GM23338 (cell line): Measurements from ENCODE around the gene USP31. TPM values are rescaled to one million over a fixed set of nuclear protein-coding genes. Genes with fewer than 3 reads are reported as not detected.

Source experiments
- ATAC-seq: fragments of 200-7000 bp; cut with Tn5 transposase; 3 replicates; pipeline ENCODE4 v1.9.1; 2020
- DNase-seq: peaks from one replicate; pipeline ENCODE4 v3.0.0-alpha.2; 2015; ENCODE audit warnings: low spot score
- H2AFZ ChIP-seq: fragments of 200-600 bp; sonication (generic); 2 replicates; pipeline ENCODE4 v1.8.0; 2016; ENCODE audit warnings: antibody characterized with exemption, mild to moderate bottlenecking, moderate library complexity
- H3F3A ChIP-seq: fragments of 200-600 bp; sonication (generic); replicated peaks from 2 replicates; pipeline ENCODE4 v1.8.0; 2017; ENCODE audit warnings: antibody characterized with exemption, mixed run types, low read depth
- H3K27ac ChIP-seq: fragments of 200-600 bp; sonication (generic); 2 replicates; pipeline ENCODE4 v1.6.1; 2016; ENCODE audit warnings: low read depth
- H3K27me3 ChIP-seq: fragments of 200-600 bp; sonication (generic); 2 replicates; pipeline ENCODE4 v1.8.0; 2016; ENCODE audit warnings: mild to moderate bottlenecking, mixed run types, moderate library complexity; ENCODE audit not compliant: insufficient read depth
- H3K36me3 ChIP-seq: fragments of 200-600 bp; sonication (generic); 2 replicates; pipeline ENCODE4 v1.8.0; 2016; ENCODE audit warnings: mild to moderate bottlenecking; ENCODE audit not compliant: insufficient read depth
- H3K4me1 ChIP-seq: fragments of 200-600 bp; sonication (generic); 2 replicates; pipeline ENCODE4 v1.8.0; 2016; ENCODE audit warnings: mild to moderate bottlenecking, moderate library complexity; ENCODE audit not compliant: insufficient read depth
- H3K4me2 ChIP-seq: fragments of 200-600 bp; sonication (generic); 2 replicates; pipeline ENCODE4 v1.7.1; 2017; ENCODE audit warnings: mixed run types
- H3K4me3 ChIP-seq: fragments of 200-600 bp; sonication (generic); 2 replicates; pipeline ENCODE4 v1.6.1; 2016; ENCODE audit warnings: mixed run types
- H3K79me2 ChIP-seq: fragments of 200-600 bp; sonication (generic); replicated peaks from 2 replicates; pipeline ENCODE4 v1.8.0; 2017; ENCODE audit warnings: mild to moderate bottlenecking; ENCODE audit not compliant: insufficient read depth
- H3K9me2 ChIP-seq: fragments of 200-600 bp; sonication (generic); 2 replicates; pipeline ENCODE4 v1.8.0; 2017; ENCODE audit not compliant: insufficient read depth
- H4K20me1 ChIP-seq: fragments of 200-600 bp; sonication (generic); replicated peaks from 2 replicates; pipeline ENCODE4 v1.8.0; 2017; ENCODE audit warnings: mild to moderate bottlenecking; ENCODE audit not compliant: insufficient read depth
- H3K27ac Mint-ChIP-seq: 2 replicates; pipeline ENCODE4 v1.8.0; 2020; ENCODE audit warnings: inconsistent platforms, mild to moderate bottlenecking, moderate library complexity, mixed read lengths
- H3K27me3 Mint-ChIP-seq: 3 replicates; pipeline ENCODE4 v1.8.0; 2022; ENCODE audit warnings: low read depth, mild to moderate bottlenecking, moderate library complexity, mixed read lengths, inconsistent platforms; ENCODE audit not compliant: insufficient read depth, poor library complexity
- H3K36me3 Mint-ChIP-seq: 3 replicates; pipeline ENCODE4 v1.8.0; 2021; ENCODE audit warnings: low read depth, mild to moderate bottlenecking, inconsistent platforms, moderate library complexity, mixed read lengths
- H3K4me1 Mint-ChIP-seq: 3 replicates; pipeline ENCODE4 v1.8.0; 2020; ENCODE audit warnings: mild to moderate bottlenecking, inconsistent platforms, mixed read lengths
- H3K4me3 Mint-ChIP-seq: 3 replicates; pipeline ENCODE4 v1.8.0; 2021; ENCODE audit warnings: moderate library complexity, mild to moderate bottlenecking, inconsistent platforms, mixed read lengths
- H3K9me3 Mint-ChIP-seq: 3 replicates; pipeline ENCODE4 v1.8.0; 2020; ENCODE audit warnings: moderate library complexity, mild to moderate bottlenecking, inconsistent platforms, mixed read lengths
- CREB1 ChIP-seq: fragments of 250-450 bp; sonication (Bioruptor Pico); IDR thresholded peaks from 2 replicates; pipeline ENCODE4 v1.5.0; 2020; ENCODE audit warnings: low read depth, mild to moderate bottlenecking, moderate library complexity
- CTCF ChIP-seq, 2 experiments: fragments of 200-600 bp in 1 of 2; sonication (generic) in 1 of 2; conservative IDR thresholded peaks; 2 replicates each; pipeline versions ENCODE4 v1.5.1 to v1.6.1; 2016 to 2017; ENCODE audit warnings: antibody characterized with exemption in 2 of 2, low read depth in 2 of 2, mild to moderate bottlenecking in 2 of 2, moderate library complexity in 1 of 2
- EZH2 ChIP-seq: fragments of 200-600 bp; sonication (generic); IDR thresholded peaks from one replicate; pipeline ENCODE4 v1.8.0; 2017; ENCODE audit warnings: antibody characterized with exemption, mild to moderate bottlenecking, low read depth; ENCODE audit not compliant: unreplicated experiment
- EZH2phosphoT487 ChIP-seq: fragments of 200-600 bp; sonication (generic); IDR thresholded peaks from one replicate; pipeline ENCODE4 v1.8.1; 2018; ENCODE audit warnings: antibody characterized with exemption; ENCODE audit not compliant: unreplicated experiment
- JUNB ChIP-seq: IDR thresholded peaks from one replicate; pipeline ENCODE4 v1.6.1; 2016; ENCODE audit warnings: antibody characterized with exemption; ENCODE audit not compliant: unreplicated experiment
- NANOG ChIP-seq: IDR thresholded peaks from 2 replicates; pipeline ENCODE4 v1.6.1; 2016; ENCODE audit warnings: antibody characterized with exemption, borderline replicate concordance
- POLR2AphosphoS5 ChIP-seq: IDR thresholded peaks from 2 replicates; pipeline ENCODE4 v1.6.1; 2016; ENCODE audit warnings: antibody characterized with exemption, low read depth
- STAT1 ChIP-seq: IDR thresholded peaks from one replicate; pipeline ENCODE4 v1.6.1; 2016; ENCODE audit warnings: antibody characterized with exemption; ENCODE audit not compliant: unreplicated experiment
- ZNF114 ChIP-seq: fragments of 250-450 bp; sonication (Bioruptor Pico); IDR thresholded peaks from 2 replicates; pipeline ENCODE4 v1.5.0; 2020; ENCODE audit warnings: mild to moderate bottlenecking, moderate library complexity
- ZNF331 ChIP-seq: fragments of 250-450 bp; sonication (Bioruptor Pico); IDR thresholded peaks from 2 replicates; pipeline ENCODE4 v1.5.0; 2020; ENCODE audit warnings: low read depth, mild to moderate bottlenecking, moderate library complexity
- ZNF462 ChIP-seq: fragments of 250-450 bp; sonication (Bioruptor Pico); IDR thresholded peaks from 2 replicates; pipeline ENCODE4 v1.5.0; 2020; ENCODE audit warnings: mild to moderate bottlenecking, moderate library complexity
- polyA plus RNA-seq: library from polyadenylated mRNA; unstranded; fragments of >200 nt; fragmentation: Nextera tagmentation; extraction: Ambion mirVana; gene quantifications from 2 replicates; pipeline ENCODE4 v1.2.1, GENCODE V29; 2016
- total RNA-seq: library from RNA; depleted of rRNA; stranded (reverse); fragments of >200 nt; shearing (Covaris generic); gene quantifications from 2 replicates; pipeline ENCODE4 v1.2.3, GENCODE V29; 2014
- TF ChIP-seq, protein P1 (sequence below): IDR thresholded peaks from 2 replicates; pipeline ENCODE4 v1.6.1; 2016; ENCODE audit warnings: antibody characterized with exemption
- TF ChIP-seq, protein P2 (sequence below): IDR thresholded peaks from one replicate; pipeline ENCODE4 v1.6.1; 2018; ENCODE audit warnings: antibody characterized with exemption; ENCODE audit not compliant: unreplicated experiment

USP31 gene
- total and polyA plus RNA-seq, 2 experiments from 2014 or later: 4.3 to 17.9 TPM

GRCh38 chr16:23092801-23093117 lies 56.5 kb downstream of the USP31 start:
- Histone ChIP-seq H2AFZ (no peak overlapping the region), H3K4me3 (no peak overlapping the region), H3K79me2 (peaks cover 34% of the 10 kb centered on the region), H3K4me1 (peaks cover 4% of the 10 kb centered on the region; the same call in 1 of the 2 replicates), H3K36me3 (no peaks in the 10 kb centered on the region), H3K4me2 (no peak overlapping the region), H3K27me3 (no peaks in the 10 kb centered on the region), H3K27ac (no peak overlapping the region), H3K9me2 (no peaks in the 10 kb centered on the region), H3F3A (no peaks in the 10 kb centered on the region), H4K20me1 (peaks cover 25% of the 10 kb centered on the region)
- ATAC-seq (no peak), DNase-seq (no peak)
- TF ChIP-seq EZH2phosphoT487: no peak
- TF ChIP-seq, protein P1, sequence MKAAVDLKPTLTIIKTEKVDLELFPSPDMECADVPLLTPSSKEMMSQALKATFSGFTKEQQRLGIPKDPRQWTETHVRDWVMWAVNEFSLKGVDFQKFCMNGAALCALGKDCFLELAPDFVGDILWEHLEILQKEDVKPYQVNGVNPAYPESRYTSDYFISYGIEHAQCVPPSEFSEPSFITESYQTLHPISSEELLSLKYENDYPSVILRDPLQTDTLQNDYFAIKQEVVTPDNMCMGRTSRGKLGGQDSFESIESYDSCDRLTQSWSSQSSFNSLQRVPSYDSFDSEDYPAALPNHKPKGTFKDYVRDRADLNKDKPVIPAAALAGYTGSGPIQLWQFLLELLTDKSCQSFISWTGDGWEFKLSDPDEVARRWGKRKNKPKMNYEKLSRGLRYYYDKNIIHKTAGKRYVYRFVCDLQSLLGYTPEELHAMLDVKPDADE: no peak
- no peak for TF ChIP-seq ZNF462 (CRISPR knock-in tag)
- no peak for TF ChIP-seq JUNB
- no peak for TF ChIP-seq EZH2
- no peak for TF ChIP-seq POLR2AphosphoS5
- TF ChIP-seq, protein P2, sequence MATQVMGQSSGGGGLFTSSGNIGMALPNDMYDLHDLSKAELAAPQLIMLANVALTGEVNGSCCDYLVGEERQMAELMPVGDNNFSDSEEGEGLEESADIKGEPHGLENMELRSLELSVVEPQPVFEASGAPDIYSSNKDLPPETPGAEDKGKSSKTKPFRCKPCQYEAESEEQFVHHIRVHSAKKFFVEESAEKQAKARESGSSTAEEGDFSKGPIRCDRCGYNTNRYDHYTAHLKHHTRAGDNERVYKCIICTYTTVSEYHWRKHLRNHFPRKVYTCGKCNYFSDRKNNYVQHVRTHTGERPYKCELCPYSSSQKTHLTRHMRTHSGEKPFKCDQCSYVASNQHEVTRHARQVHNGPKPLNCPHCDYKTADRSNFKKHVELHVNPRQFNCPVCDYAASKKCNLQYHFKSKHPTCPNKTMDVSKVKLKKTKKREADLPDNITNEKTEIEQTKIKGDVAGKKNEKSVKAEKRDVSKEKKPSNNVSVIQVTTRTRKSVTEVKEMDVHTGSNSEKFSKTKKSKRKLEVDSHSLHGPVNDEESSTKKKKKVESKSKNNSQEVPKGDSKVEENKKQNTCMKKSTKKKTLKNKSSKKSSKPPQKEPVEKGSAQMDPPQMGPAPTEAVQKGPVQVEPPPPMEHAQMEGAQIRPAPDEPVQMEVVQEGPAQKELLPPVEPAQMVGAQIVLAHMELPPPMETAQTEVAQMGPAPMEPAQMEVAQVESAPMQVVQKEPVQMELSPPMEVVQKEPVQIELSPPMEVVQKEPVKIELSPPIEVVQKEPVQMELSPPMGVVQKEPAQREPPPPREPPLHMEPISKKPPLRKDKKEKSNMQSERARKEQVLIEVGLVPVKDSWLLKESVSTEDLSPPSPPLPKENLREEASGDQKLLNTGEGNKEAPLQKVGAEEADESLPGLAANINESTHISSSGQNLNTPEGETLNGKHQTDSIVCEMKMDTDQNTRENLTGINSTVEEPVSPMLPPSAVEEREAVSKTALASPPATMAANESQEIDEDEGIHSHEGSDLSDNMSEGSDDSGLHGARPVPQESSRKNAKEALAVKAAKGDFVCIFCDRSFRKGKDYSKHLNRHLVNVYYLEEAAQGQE: no peak
- no peak for TF ChIP-seq STAT1
- no peak for TF ChIP-seq ZNF114 (CRISPR knock-in tag)
- TF ChIP-seq CREB1 (CRISPR knock-in tag): no peak
- TF ChIP-seq NANOG: no peak
- TF ChIP-seq CTCF (conservative IDR thresholded peaks at IDR 0.05; ENCODE audit: low read depth in 2 of 2): no peak
- no peak for TF ChIP-seq ZNF331 (CRISPR knock-in tag)
- Mint-ChIP-seq H3K27me3 (no peaks in the 10 kb centered on the region), H3K4me1 (peaks cover 25% of the 10 kb centered on the region), H3K9me3 (no peaks in the 10 kb centered on the region; the same call in 2 of the 3 replicates), H3K36me3 (peaks cover 46% of the 10 kb centered on the region), H3K4me3 (no peak overlapping the region), H3K27ac (no peak overlapping the region)
